ENCODE measurements around the gene CLK1. TPM values are rescaled to one million over a fixed set of nuclear protein-coding genes. Genes with fewer than 3 reads are reported as not detected.

Gene CLK1
- total RNA-seq, 1 experiment from 2014 or later, result 51.1 TPM

GRCh38 chr2:200850512-200851256 is 13.8 kb downstream of the CLK1 start:
- Histone ChIP-seq H3K9me2 (replicated peaks; ENCODE audit: low read length) (no peaks in the 10 kb centered on the region), H3K9ac (ENCODE audit: low read length) (no peak overlapping the region), H3F3A (ENCODE audit: low read length, unreplicated experiment) (peaks cover 11% of the 10 kb centered on the region), H4K20me1 (ENCODE audit: low read length) (0 out of 2 replicates have a peak, but pooled peaks cover 5% of the 10 kb centered on the region), H3K27me3 (ENCODE audit: low read length) (no peaks in the 10 kb centered on the region), H3K36me3 (ENCODE audit: low read depth, low read length) (peaks cover 42% of the 10 kb centered on the region), H3K4me1 (ENCODE audit: insufficient read depth, low read length) (no peaks in the 10 kb centered on the region), H3K9me3 (ENCODE audit: low read length) (no peaks in the 10 kb centered on the region), H3K4me3 (ENCODE audit: low read length) (no peak overlapping the region), H3K27ac (ENCODE audit: low read length) (no peak overlapping the region), H3K79me2 (ENCODE audit: low read length) (no peaks in the 10 kb centered on the region), H2AFZ (ENCODE audit: low read length) (no peak overlapping the region), H3K4me2 (ENCODE audit: low read length) (no peak overlapping the region)
- TSS peak; percentile 25 for BruUV-seq (replicated peaks)
- CTCF ChIA-PET, result interaction anchor here (0.6 kb wide), 1 partner anchor 137 kb away, joined by 5 read pairs; no protein-coding TSS in a partner anchor
- DNase-seq, result no peak
- intact Hi-C loops (cut with micrococcal nuclease), result no loop called here
- POLR2A ChIA-PET (ENCODE audit: unreplicated experiment), result no interaction called here
- TF ChIP-seq EZH2 (IDR thresholded peaks at IDR 0.05; ENCODE audit: low read length, unreplicated experiment) (no peak), CTCF (conservative IDR thresholded peaks at IDR 0.05; ENCODE audit: low read depth, low read length) (no peak), EZH2phosphoT487 (IDR thresholded peaks at IDR 0.05; ENCODE audit: borderline replicate concordance, low read length) (no peak)
- ATAC-seq, result no peak

GRCh38 chr2:200847939-200848338 is 16.5 kb downstream of the CLK1 start:
- no peaks in the 10 kb centered on the region for H3K9me3 ChIP-seq (ENCODE audit: low read length)
- no peak for TF ChIP-seq EZH2 (IDR thresholded peaks at IDR 0.05; ENCODE audit: low read length, unreplicated experiment)
- TF ChIP-seq CTCF (conservative IDR thresholded peaks at IDR 0.05; ENCODE audit: low read depth, low read length), result no peak
- no peak for TF ChIP-seq EZH2phosphoT487 (IDR thresholded peaks at IDR 0.05; ENCODE audit: borderline replicate concordance, low read length)
- H3K4me1 ChIP-seq (ENCODE audit: insufficient read depth, low read length), result no peaks in the 10 kb centered on the region
- ChIA-PET POLR2A (ENCODE audit: unreplicated experiment) (interaction anchor here (0.6 kb wide), 2 partner anchors 91 to 137 kb away, joined by 4 read pairs; no protein-coding TSS in a partner anchor), CTCF (no interaction called here)
- H3K4me3 ChIP-seq (ENCODE audit: low read length), result no peak overlapping the region
- ATAC-seq (no peak), DNase-seq (no peak)
- H3K79me2 ChIP-seq (ENCODE audit: low read length), result no peaks in the 10 kb centered on the region
- no peaks in the 10 kb centered on the region for H3K9me2 ChIP-seq (replicated peaks; ENCODE audit: low read length)
- peaks cover 20% of the 10 kb centered on the region for H3K36me3 ChIP-seq (ENCODE audit: low read depth, low read length)
- intact Hi-C loops (cut with micrococcal nuclease), result no loop called here
- no peak overlapping the region for H2AFZ ChIP-seq (ENCODE audit: low read length)
- H3K27me3 ChIP-seq (ENCODE audit: low read length), result no peaks in the 10 kb centered on the region
- no peak overlapping the region for H3K9ac ChIP-seq (ENCODE audit: low read length)
- 0 out of 2 replicates have a peak, but pooled peaks cover 5% of the 10 kb centered on the region for H4K20me1 ChIP-seq (ENCODE audit: low read length)
- H3K27ac ChIP-seq (ENCODE audit: low read length), result no peak overlapping the region
- H3K4me2 ChIP-seq (ENCODE audit: low read length), result no peak overlapping the region
- H3F3A ChIP-seq (ENCODE audit: low read length, unreplicated experiment), result peaks cover 5% of the 10 kb centered on the region
- BruUV-seq (replicated peaks), result no TSS peak

DNA sequence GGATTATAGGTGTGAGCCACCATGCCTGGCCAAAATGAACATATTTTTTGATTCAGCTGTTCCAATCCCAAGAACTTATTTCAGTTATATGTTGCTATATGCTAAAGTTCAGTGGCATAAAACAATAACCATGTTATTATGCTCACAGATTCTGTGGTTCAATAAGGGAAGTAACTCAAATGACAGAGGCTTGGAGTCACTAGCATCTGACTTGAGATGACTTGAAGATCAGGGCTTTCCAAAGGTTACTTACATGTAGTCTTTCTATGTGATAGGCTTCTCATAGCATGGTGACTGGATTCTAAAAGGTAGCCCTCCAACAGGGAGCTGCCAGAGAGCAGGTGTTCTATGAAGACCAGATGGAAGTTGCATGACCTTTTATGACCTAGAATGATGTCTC is 17.2 kb downstream of the CLK1 start:
- intact Hi-C loops (cut with micrococcal nuclease), result no loop called here

More for the DNA sequence above, 17.2 kb downstream of the CLK1 start:
- CTCF ChIA-PET, result no interaction called here
- no TSS peak for BruUV-seq (replicated peaks)
- H3K27me3 ChIP-seq (ENCODE audit: low read length), result no peaks in the 10 kb centered on the region
- no peak for DNase-seq
- no peaks in the 10 kb centered on the region for H3K9me3 ChIP-seq (ENCODE audit: low read length)
- H4K20me1 ChIP-seq (ENCODE audit: low read length), result 0 out of 2 replicates have a peak, but pooled peaks cover 2% of the 10 kb centered on the region
- no peaks in the 10 kb centered on the region for H3K9me2 ChIP-seq (replicated peaks; ENCODE audit: low read length)
- peaks cover 14% of the 10 kb centered on the region for H3K36me3 ChIP-seq (ENCODE audit: low read depth, low read length)
- TF ChIP-seq CTCF (conservative IDR thresholded peaks at IDR 0.05; ENCODE audit: low read depth, low read length) (no peak), EZH2phosphoT487 (IDR thresholded peaks at IDR 0.05; ENCODE audit: borderline replicate concordance, low read length) (no peak), EZH2 (IDR thresholded peaks at IDR 0.05; ENCODE audit: low read length, unreplicated experiment) (no peak)
- no peak overlapping the region for H3K4me2 ChIP-seq (ENCODE audit: low read length)
- no peaks in the 10 kb centered on the region for H3K79me2 ChIP-seq (ENCODE audit: low read length)
- no peak overlapping the region for H3K27ac ChIP-seq (ENCODE audit: low read length)
- H3F3A ChIP-seq (ENCODE audit: low read length, unreplicated experiment), result peaks cover 3% of the 10 kb centered on the region
- no peak overlapping the region for H3K9ac ChIP-seq (ENCODE audit: low read length)
- POLR2A ChIA-PET (ENCODE audit: unreplicated experiment), result interaction anchor here (0.6 kb wide), 1 partner anchor 14 kb away, joined by 15 read pairs; no protein-coding TSS in a partner anchor
- no peaks in the 10 kb centered on the region for H3K4me1 ChIP-seq (ENCODE audit: insufficient read depth, low read length)
- H3K4me3 ChIP-seq (ENCODE audit: low read length), result no peak overlapping the region
- H2AFZ ChIP-seq (ENCODE audit: low read length), result no peak overlapping the region
- no peak for ATAC-seq
